GM12872 (cell line): ENCODE measurements around the gene EIF4G3.

ENCODE experiments used
- TF ChIP-seq, protein P1 (sequence below): IDR thresholded peaks from 3 replicates; pipeline ENCODE4 v1.5.1; 2011; ENCODE audit warnings: low read depth, mild to moderate bottlenecking, low read length, moderate library complexity; ENCODE audit not compliant: insufficient read depth

The EIF4G3 gene

DNA sequence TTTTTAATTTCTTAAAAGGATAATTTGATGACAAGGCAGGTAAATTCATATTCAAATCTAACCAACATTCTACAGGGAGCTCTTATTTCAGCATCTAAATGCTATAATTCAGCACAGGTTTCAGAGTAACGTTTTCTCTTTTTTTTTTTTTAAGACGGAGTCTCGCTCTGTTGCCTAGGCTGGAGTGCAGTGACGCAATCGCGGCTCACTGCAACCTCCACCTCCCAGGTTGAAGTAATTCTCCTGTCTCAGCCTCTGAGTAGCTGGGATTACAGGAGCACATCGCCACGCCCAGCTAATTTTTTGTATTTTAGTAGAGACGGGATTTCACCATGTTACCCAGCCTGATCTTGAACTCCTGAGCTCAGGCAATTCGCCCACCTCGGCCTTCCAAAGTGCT, 66.5 kb downstream of the EIF4G3 start:
- TF ChIP-seq, protein P1, sequence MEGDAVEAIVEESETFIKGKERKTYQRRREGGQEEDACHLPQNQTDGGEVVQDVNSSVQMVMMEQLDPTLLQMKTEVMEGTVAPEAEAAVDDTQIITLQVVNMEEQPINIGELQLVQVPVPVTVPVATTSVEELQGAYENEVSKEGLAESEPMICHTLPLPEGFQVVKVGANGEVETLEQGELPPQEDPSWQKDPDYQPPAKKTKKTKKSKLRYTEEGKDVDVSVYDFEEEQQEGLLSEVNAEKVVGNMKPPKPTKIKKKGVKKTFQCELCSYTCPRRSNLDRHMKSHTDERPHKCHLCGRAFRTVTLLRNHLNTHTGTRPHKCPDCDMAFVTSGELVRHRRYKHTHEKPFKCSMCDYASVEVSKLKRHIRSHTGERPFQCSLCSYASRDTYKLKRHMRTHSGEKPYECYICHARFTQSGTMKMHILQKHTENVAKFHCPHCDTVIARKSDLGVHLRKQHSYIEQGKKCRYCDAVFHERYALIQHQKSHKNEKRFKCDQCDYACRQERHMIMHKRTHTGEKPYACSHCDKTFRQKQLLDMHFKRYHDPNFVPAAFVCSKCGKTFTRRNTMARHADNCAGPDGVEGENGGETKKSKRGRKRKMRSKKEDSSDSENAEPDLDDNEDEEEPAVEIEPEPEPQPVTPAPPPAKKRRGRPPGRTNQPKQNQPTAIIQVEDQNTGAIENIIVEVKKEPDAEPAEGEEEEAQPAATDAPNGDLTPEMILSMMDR: no peak

DNA sequence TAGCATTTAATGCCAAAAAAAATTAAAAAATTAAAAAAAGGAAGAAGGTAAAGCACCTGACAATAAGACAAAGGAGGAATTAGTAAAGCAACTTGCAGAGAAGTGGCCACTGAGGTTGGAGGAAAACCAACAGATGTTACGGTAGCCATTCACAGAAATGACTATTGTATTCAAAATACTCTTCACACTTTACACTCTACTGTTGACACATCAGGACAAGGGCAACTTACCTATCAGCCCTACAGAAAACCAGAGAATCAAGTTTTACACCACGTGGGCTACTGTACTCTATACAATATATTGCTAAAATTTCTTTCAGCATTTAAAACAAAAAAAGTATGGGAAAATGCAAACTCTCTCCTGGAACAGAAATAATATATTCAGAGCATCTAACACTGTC, 70.0 kb downstream of the EIF4G3 start:
- TF ChIP-seq, protein P1: no peak

DNA sequence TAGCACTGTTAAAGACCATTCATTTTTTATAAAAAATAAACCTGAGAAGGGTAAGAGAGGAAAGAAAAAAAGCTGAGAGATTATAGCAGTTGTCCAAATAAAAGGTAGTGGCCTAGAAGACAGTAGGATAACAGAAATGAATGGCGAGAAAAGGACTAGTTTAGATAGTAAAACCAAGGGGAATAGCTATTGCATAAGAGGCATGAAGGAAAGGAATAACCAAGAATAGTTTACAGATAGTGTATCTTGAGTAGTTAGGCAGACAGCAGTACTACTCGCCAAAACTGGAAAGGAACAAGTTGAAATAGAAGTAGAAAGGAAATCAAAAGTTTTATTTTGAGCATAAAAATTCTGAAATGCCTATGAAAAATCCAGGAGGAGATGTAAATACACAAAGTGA, 70.5 kb downstream of the EIF4G3 start:
- TF ChIP-seq, protein P1: no peak

DNA sequence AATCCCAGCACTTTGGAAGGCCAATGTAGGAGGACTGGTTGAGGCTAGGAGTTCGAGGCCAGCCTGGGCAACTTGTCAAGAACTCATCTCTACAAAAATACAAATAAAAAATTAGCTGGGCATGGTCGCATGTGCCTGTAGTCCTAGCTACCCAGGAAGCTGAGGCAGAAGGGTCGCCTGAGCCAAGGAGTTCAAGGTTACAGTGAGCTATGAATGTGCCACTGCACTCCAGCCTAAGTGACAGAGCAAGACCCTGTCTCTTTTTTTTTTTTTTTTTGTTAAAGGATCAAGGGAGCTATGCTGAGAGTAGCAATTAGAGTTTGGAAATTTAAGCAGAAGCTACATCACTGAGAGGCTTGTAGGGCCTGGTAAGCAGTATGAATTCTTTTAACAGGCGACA, 70.9 kb downstream of the EIF4G3 start:
- TF ChIP-seq, protein P1: no peak

DNA sequence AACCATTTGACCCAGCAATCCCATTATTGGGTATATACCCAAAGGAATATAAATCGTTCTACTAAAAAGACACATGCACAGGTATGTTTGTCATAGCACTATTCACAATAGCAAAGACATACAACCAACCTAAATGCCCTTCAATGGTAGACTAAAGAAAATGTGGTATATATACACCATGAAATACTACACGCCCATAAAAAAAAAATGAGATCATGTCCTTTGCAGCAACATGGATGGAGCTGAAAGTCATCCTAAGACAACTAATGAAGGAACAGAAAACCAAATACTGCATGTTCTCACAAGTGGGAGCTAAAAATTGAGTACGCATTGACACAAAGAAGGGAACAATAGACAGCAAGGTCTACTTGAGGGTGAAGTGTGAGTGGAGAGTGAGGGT, 72.0 kb downstream of the EIF4G3 start:
- TF ChIP-seq, protein P1: no peak

DNA sequence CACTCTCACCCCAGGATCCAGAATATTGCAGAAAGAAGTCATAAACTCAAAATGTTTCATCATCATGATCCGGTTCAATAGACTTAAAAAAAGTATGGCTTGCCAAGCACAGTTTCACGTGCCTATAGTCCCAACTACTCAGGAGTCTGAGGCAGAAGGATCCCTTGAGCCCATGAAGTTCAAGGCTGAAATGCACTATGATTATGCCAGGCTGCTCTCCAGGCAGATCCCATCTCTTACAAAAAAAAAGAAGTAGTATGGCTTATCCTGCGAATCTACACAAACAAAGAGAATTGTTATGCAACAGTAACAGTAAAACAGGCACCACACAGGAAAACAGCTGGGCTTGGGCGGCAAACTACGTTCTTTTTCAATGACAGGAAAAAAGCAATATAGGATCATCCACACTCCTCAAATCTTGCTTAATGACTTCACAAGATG, 76.2 kb downstream of the EIF4G3 start:
- TF ChIP-seq, protein P1: no peak

DNA sequence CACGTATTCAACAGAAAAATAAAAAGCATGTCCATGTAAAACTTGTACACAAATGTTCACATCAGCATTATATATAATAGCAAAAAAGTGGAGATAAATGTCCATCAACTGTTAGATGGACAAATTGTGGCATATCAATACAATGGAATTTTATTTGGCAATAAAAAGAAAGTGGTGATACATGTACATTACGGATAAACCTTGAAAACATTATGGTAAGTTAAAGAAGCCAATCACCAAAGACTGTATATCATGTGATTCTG, 76.9 kb downstream of the EIF4G3 start:
- TF ChIP-seq, protein P1: no peak
